ENCODE measurements around the gene TGFBR3.

Gene TGFBR3

DNA sequence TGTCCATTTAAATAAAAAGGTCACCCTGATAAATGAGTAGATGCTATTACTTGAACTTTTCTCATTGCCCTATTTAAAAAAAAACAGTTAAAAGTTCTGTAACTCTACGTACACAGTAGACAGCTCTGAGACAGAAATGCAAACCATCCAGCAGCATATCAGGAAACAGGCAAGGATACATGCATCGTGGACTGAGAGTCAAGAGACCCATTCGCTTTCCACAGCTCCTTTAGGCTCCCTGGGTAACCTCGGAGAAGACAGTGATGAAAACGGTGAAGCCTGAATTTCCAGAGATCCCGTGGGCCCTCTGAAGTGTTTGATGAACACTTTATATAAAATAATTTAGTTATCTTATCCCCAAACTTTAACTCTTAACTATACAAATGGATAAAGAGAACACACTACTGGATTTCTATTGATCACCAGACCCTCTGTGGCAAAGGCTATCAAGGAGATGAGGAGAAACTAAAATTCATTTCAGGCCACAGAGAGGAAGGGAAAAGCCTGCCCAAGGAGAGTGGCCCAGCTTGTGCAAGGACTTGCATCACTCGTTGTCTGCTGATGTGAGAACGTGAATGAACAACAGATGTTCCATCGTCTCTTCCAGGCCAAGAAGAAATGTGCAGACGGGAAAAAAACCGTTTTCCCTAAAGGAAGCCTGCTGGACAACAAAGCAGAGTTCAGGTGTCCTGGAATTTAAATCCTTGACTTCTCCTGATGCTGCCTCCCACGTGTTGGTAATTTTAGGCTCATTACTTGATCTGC lies 131.0 kb downstream of the TGFBR3 start:
- DNase-seq (ENCODE audit: low spot score): no peak

DNA sequence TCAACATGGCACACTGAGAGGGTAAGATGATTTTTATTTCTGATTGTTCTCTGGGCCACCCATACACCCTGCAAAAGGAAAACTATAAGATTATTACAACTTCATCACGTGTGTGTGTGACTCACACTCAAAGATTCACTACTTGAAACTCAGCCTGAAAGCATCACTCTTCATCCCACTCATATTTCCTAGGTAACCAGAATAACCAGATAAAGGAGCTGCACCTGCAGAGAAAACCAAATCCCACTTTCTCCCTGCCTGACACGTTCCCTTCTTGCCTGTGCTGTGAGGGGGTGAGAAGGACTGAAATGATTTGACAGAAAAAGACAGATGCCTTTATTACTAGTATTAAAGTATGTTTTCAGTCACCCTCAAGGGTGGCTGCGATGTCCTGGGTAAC lies 131.6 kb downstream of the TGFBR3 start:
- no peak for DNase-seq (ENCODE audit: low spot score)

DNA sequence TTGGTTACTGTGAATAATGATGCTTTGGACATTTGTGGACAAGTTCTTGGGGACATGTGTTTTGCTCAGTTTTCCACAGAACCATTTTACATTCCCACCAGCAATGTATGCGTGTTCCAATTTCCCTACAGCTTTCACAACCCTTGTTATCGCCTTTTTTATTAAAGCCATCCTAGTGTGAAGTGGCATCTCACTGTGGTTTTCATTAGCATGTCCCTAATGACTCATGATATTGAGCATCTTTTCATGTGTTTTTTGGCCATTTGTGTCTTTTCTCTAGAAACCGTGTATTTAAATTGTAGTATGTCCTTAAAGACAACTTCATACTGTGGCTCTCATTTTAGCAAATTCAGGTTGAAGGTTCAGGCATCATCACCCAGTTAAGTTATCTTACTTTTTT lies 132.1 kb downstream of the TGFBR3 start:
- no peak for DNase-seq (ENCODE audit: low spot score)

DNA sequence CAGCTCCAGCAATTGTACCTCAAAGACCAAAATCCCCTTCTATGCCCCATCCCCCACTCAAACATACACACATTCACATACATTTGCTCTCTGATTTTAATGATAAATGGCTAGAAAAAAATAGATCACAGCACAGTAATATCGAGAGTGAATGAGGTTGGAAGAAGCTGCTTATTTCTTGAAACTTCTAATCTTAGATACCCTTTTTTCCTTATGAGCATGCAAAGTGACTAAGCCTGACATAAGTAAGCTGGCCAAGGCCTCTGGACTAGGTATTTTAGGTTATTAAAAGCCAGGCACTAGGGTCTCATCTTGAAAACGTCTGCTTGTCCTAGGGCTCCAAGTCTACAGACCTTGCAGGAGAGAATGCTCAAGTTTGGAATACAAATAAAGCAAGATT lies 133.6 kb downstream of the TGFBR3 start:
- no peak for DNase-seq (ENCODE audit: low spot score)

DNA sequence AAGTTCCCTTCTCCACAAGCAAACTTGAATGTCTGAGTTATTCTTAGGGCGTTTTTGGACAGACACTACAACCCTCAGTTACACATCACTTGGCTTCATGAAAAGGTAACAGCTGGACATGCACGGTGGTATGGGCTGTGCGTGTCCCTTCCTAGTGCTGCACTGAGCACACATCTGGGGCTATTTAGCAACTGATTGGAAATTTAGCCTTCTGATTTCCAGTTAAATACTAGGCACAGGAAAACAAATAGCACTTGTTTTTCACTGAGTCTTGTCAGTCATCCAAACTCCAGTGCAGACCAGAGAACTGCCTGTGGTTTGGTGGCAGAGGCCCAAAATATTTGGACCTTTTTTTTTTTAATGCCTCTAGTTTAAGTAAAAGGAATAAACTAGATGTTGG lies 134.7 kb downstream of the TGFBR3 start:
- no peak for DNase-seq (ENCODE audit: low spot score)

DNA sequence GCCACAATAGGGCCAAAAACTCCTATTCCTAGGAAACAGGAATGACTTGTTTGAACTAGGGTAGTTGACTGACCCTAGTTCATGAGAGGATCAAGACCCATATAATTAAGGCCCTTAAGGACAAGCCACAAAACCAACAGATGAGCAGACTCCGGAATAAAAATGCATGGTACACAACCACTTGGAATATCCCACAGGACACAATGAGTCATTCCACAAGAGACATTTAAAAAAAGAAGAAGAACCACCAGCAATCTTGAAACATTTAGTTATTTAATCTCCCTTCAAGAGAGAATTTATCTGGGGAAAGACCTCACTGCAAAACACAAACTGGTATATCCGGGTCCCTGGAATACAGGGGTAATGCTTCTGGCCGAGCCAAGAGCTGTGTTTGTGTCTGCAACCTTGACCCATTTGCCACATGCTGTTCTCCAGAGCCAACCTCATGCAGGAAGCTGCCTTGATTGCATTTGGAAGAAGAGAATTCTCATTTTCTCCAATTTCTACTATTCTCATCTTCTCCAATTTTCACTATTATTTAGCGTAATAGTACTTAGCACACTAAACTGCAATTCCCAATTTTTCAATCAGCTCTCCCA lies 135.5 kb downstream of the TGFBR3 start:
- no peak for DNase-seq (ENCODE audit: low spot score)

DNA sequence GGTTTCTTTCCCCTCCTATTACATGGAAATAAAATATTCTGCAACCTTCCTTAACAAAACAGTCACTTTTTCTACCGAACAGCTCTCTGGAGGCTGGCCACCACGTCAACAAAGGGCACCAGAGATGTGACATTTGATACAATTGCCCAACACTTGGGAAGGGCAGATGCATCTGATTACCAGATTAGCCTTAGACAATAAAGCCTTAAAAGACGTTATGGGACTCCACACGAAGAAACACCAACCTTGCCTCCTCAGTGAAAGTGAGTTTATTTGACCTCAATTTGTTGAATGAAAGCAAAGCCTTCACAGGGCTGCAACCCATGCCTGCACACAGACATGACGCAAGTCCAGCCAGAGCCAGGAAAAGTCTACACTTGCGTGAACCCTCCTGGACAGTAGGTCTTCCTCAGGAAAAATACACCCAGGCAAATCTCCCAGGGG lies 136.1 kb downstream of the TGFBR3 start:
- no peak for DNase-seq (ENCODE audit: low spot score)

DNA sequence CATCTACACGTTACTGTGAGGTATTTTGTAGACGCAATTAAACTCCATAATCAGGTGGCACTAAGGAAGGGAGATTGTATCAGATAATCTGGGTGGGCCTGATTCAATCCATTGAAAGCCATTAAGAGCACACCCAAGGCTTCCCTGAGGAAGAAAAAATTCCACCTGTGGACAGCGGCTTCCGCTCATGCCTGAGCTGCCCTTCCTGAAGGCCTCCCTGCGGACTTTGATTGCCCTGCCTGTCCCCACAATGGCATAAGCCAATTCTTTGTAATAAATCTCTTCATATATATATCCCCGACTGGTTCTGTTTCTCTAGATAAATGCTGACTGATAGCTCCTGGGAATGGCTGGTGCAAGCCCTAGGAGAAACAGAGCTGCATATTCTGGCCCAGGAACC lies 138.3 kb downstream of the TGFBR3 start:
- DNase-seq (ENCODE audit: low spot score): no peak

DNA sequence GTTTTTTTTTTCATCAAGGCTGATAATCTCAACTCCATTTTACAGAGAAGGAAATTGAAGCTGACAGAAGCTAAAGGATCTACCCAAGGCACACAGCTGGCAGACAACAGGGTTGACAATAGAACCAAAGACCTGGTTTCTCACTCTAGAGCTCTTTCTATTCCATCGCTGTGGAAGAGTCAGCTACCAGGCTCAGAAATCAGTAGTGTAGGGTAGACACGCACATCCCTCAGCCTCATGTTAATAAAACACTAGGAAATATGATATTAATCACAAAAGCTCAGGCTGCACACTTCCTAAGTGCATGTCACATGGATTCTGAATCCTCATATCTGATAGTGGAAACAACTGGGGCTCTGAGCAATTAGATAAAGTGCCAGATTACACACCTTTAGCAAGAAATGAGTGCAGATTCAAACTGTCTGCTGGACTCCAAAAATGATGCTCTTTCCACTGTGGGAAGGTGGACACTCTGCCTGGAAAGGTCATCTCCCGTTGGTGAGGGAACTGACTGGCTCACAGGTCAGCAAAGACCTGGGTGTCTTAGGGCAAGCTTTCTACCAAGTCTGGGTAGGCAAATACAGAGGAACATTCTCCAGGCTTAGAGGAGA lies 139.1 kb downstream of the TGFBR3 start:
- DNase-seq (ENCODE audit: low spot score): no peak

DNA sequence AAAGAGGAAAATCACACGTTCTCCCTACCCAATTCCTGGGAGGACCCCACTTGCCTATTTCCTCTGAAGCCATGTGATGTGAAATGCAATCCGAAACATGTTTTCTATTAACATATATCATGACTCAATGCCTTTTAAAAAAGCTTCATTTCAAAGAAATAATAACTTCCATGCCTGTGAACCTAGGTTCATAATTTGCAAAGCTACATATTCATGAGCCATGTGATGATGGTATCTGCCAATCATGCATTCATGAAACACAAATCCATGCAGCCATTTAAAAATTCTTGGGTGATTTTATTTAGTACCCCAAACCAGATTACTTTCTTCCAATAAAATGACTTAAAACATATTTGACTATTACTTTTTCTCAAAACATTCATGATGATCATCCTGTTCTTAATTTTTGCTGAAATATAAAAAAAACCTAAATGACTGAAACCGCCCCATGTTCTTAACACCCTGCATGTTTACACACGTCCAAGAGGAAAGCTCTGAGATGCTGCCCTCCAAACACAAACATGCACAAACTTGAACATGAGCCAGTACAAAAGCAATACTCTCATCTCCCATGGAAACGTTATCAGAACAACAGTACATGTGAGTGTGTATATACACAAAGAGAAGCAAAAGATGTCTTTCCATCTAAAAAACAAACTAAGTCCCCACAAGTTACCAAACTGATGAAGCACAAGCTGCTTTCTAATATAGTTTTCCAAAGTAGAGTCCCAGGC lies 140.1 kb downstream of the TGFBR3 start:
- no peak for DNase-seq (ENCODE audit: low spot score)

DNA sequence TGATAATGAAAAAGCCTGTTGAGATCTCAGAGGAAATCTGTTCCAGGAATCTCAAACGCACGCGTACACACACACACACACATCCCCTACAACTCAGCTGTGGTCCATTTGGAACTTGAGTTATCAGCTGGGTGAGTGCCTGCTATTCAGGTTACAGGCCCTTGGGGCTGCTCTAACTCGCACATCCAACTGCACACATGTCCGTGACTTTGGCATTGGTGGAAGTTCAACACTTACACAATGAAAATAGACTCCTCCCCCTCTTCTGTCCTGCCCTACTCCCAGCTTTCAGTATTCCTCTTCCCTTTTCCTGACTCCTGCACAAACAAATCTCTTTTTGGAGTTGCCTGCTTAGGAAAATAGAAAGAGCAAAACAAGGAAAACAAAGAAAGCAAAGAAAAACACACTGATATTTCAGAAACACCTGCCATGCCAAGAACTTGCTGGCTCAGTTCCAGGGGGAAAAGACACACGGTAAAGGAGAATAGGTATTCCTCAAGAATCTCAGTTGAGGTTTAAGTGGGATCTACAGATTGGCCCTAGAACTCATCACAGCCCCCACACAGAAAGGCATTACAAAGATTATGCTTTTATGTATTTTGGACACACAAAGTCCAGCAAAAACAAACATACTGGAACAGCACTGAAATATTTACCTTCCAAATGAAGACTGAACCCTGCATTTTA lies 140.9 kb downstream of the TGFBR3 start:
- DNase-seq (ENCODE audit: low spot score): no peak

DNA sequence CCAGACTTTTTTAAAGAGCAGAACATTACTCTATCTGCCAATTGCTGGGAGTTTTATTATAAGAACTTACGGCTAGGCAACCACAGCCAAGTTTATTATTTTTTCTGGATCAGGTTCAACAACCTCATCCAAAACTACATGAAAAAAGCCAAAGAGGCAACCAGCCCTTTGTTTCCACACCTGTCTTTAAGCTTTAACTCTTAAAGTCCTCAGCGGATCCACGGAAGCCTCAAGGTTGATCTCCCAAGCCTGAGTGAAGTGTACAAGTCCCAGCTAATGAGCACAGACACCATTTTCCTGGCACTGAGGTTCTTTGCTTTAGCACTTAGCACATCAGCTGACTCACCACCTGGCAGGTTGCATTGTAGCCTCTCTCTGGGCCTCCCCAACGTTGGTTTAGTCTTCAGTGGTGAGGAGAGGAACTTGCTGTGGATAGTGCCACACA lies 143.1 kb downstream of the TGFBR3 start:
- DNase-seq (ENCODE audit: low spot score): no peak

DNA sequence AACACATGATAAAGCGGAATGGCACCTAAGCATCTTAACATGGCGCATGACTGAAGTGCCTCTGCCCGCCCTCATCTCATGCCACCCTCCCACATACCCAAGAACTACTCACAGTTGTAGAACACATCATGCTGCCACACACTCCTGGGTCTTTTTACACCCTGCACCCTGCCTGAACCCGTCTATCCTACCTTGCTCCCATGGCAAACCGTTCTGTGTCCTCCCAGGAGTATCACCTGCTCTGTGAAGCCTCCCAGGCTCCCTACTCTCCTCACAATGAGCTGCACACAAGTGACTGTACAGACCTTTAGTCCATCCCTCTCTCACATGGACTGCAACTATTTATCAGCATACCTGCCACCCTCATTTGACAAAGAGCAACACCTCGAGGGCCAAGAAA lies 144.0 kb downstream of the TGFBR3 start:
- DNase-seq (ENCODE audit: low spot score): no peak

DNA sequence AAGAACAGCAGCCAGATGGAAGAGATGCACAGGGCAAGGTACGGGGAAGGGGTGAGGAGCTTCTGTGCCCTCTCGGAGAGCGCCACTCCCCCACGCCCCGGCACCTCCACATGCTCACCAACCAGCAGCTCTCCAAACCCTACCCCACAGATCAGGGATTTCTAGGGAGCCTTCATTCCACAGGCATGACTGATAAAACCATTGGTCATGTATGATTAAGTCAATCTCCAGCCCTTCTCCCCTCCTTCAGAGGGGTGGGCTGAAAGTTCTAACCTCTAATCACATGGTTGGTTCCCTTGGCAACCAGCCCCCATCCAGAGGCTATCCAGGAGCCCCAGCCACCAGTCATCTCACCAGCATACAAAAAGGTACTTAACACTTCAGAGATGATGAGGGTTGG lies 144.7 kb downstream of the TGFBR3 start:
- no peak for DNase-seq (ENCODE audit: low spot score)

DNA sequence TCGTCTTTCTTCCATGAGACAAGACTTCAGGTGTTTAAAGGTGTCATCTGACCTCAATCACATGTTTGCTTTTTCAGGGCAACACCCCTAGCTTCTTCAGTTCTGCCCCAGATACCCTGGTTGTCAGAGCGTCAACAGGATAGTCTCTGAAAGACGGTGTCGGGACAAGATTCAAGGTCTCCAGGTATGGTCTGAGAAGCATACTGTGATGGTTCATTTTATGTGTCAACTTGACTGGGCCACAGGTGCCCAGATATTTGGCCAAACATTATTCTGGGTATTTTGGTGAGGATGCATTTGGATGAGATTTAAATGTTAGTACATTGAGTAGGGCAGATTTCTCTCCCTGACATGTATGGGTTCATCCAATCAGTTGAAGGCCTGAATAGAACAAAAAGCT lies 148.3 kb downstream of the TGFBR3 start:
- DNase-seq (ENCODE audit: low spot score): no peak

DNA sequence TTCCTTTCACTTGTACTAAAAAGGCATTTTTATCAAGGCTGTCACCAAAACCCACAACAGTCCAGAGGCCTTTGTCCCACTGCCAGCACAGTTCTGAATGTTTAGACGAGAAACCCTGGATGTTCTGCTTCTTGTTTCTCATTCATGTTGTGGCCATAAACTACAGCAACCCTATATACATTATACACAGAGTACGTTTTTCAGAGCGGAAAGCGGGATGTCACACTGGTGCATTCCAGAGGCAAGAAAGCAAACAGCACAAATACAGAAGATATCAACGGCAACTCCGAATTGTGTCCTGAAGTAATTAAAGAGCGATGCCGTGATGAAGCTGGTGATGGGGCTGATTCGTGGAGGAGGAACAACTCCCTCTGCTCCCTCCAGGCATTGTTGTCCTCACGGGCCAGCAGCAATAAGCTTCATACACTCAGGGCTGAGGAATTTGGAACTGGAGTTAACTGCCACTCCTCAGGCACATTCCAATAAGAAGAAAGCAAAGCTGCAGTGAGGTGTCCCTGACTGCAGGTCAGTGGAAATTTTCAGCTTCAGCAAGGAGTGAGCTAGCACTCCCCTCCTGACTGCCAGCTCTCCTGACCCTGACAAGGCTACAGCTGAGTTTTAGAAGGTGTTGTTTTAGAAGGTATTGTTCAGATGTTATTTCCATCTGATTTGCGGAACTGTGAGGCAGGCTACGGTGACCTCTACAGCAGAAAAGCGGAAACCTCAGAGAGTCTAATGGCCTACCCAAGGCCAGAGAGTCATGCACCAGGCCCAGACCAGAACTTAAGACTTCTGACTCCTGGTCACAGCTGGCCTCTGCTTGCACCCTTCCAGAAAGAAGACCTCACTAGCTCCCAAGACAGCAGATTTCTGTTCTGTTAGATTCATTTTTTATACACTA lies 149.0 kb downstream of the TGFBR3 start:
- no peak for DNase-seq (ENCODE audit: low spot score)

DNA sequence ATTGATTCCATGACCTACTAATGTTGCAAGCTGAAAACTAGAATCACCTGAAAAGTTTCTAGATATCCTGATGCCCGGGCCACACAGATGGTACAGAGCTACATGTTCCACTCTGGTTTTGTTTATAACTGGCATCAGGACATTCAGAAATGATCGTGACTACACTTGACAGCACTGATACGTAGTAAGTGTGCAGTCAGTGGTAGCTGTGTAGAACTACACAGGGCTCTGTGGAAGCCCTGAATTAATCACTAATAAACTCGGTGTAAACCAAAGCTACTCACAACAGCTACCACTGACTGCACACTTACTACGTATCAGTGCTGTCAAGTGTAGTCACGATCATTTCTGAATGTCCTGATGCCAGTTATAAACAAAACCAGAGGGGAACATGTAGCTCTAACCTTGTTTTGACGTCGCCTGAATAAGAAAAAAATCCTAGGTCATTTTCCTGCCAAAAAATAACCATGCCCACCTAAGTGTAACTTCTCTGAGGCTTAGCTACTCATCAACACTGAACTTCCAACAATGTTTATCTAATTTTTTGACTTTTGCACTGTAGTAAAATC lies 149.7 kb downstream of the TGFBR3 start:
- DNase-seq (ENCODE audit: low spot score): no peak

DNA sequence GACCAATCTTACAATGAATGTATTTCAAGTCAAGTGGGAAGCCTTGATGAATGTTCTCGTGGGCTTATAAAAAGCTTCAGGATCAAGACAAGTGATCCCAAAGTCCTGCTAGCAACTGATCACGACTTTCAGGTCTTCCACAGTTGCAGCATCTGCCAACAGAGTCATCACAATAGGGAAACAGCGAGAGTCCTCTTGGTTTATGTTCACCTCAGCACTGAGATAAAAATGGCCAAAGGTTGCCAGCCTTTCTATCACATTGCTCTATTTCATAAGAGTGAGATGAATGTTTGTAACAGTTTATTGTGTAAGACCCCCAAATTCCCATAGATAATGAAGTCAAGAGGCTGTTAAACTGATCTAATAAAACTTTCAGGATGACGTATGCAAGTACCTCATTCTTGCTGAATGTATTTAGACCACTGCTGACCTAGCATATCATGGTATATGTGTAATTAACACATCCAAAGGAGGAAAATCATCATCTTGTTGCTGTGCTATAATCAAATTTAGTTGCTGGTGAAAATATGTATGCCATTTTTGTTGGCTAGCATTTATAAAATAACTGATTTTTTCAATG lies 150.6 kb downstream of the TGFBR3 start:
- no peak for DNase-seq (ENCODE audit: low spot score)

DNA sequence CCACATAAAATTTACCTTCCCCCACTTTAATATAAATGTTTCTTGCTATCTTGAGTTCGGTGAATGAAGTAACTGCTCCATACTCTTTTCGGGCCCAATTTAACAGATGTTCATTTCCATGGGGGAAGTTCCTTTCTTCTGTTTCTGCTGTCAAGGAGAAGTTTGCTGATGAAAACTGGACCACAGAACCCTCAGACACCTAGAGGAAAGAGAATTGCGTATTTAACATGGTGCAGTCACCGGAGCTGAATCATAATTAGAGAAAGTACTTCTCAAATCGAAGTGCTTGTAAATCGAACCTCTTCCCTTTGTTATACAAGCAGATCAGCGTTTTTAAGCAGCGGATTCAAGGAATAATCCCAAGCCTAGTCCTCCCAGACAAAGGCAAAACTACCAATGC lies 151.2 kb downstream of the TGFBR3 start:
- DNase-seq (ENCODE audit: low spot score): no peak

DNA sequence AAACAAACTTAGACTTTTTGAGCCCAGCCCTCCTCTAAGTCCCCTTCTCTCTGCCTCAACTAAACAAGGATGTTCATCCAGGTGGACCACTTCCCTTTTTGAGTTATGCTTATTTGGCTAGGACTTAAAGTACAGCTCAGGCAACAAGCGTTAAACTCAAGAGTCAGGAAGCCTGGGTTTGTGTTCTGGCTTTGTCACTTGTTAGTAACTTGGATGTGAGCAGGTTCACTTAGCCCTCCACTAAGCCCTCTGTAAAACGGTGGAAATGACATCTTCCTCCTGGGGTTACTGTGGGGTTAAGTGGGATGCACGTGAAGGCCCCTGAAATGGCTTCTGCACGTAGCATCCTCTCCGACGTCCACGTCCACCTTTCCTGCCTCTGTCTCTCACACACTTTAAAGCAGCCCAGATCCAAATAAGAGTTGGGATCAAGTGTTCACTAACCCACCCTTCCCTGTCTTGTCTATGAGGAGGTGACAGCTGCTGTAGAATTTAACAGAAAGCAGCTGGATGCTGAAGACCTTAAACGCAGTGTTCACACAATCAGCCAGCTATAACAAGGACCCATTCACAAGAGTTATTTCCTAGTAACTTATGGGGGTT lies 152.7 kb downstream of the TGFBR3 start:
- DNase-seq (ENCODE audit: low spot score): no peak
